KMS-11 (cell line): ENCODE measurements around the gene IFIT5.

Source experiments
- H2AFZ ChIP-seq: fragments of 200-600 bp; sonication (generic); 2 replicates; pipeline ENCODE4 v1.6.1; 2016; ENCODE audit warnings: antibody characterized with exemption, mixed run types, low read depth
- H3K27ac ChIP-seq: fragments of 200-600 bp; sonication (generic); 2 replicates; pipeline ENCODE4 v1.6.1; 2016; ENCODE audit warnings: mild to moderate bottlenecking, mixed run types
- H3K27me3 ChIP-seq: fragments of 200-600 bp; sonication (generic); 2 replicates; pipeline ENCODE4 v1.6.1; 2017; ENCODE audit warnings: mild to moderate bottlenecking, low read depth, mixed run types, moderate library complexity; ENCODE audit not compliant: insufficient read depth
- H3K36me3 ChIP-seq: fragments of 200-600 bp; sonication (generic); 2 replicates; pipeline ENCODE4 v1.6.1; 2017; ENCODE audit warnings: mild to moderate bottlenecking, mixed run types; ENCODE audit not compliant: insufficient read depth
- H3K4me1 ChIP-seq: fragments of 200-600 bp; sonication (generic); 2 replicates; pipeline ENCODE4 v1.6.1; 2016; ENCODE audit warnings: mild to moderate bottlenecking, low read depth, mixed run types; ENCODE audit not compliant: poor library complexity, severe bottlenecking
- H3K4me2 ChIP-seq: fragments of 200-600 bp; sonication (generic); 2 replicates; pipeline ENCODE4 v1.7.0; 2016; ENCODE audit warnings: mild to moderate bottlenecking, mixed run types
- H3K4me3 ChIP-seq: fragments of 200-600 bp; sonication (generic); IDR thresholded peaks from 2 replicates; pipeline ENCODE4 v1.6.1; 2017; ENCODE audit warnings: low read depth, low read length, mixed read lengths; ENCODE audit not compliant: insufficient read depth
- H3K79me2 ChIP-seq: fragments of 200-600 bp; sonication (generic); 2 replicates; pipeline ENCODE4 v1.6.1; 2016; ENCODE audit warnings: low read depth, mixed run types; ENCODE audit not compliant: insufficient read depth
- H3K9ac ChIP-seq: fragments of 200-600 bp; sonication (generic); 2 replicates; pipeline ENCODE4 v1.6.1; 2016; ENCODE audit warnings: mild to moderate bottlenecking, mixed run types
- H4K20me1 ChIP-seq: fragments of 200-600 bp; sonication (generic); 2 replicates; pipeline ENCODE4 v1.6.1; 2016; ENCODE audit warnings: mild to moderate bottlenecking, mixed run types; ENCODE audit not compliant: insufficient read depth
- TF ChIP-seq, protein P1 (sequence below): fragments of 200-600 bp; sonication (generic); conservative IDR thresholded peaks from 2 replicates; pipeline ENCODE4 v1.6.1; 2017; ENCODE audit warnings: low read depth, mild to moderate bottlenecking, antibody characterized with exemption, low read length, moderate library complexity, mixed read lengths

IFIT5 gene

DNA sequence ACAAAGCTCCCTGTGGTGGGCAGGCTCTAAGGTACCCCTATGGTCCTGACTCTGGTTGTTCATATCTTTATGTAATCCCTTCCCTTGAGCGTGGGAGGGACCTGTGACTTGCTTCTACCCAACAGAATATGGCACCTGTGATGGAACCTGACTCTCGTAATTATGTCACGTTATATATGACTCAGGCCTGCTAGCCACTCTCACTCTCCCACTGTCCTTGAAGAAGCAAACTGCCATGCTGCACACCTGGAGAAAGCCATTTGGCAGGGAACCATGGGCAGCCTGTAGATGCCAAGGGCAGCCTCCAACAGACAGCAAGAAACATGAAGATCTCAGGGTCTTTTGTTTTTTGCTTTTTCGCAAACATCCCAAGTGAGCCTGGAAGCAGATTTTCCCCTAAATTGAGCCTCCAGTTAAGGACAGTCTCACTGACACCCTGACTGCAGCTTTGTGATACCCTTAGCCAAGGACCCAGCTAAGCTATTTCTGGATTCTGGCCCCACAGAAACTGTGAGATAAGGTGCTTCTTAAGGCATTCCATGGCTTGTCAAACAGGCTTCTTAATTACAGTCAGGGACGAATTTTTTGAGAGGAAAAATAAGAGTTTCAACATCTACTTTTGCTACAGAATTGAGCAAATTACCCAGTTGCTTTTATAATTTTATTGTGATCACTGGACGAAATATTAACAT is 49.6 kb downstream of the IFIT5 start:
- H3K36me3 ChIP-seq: no peaks in the 10 kb centered on the region
- TF ChIP-seq, protein P1, sequence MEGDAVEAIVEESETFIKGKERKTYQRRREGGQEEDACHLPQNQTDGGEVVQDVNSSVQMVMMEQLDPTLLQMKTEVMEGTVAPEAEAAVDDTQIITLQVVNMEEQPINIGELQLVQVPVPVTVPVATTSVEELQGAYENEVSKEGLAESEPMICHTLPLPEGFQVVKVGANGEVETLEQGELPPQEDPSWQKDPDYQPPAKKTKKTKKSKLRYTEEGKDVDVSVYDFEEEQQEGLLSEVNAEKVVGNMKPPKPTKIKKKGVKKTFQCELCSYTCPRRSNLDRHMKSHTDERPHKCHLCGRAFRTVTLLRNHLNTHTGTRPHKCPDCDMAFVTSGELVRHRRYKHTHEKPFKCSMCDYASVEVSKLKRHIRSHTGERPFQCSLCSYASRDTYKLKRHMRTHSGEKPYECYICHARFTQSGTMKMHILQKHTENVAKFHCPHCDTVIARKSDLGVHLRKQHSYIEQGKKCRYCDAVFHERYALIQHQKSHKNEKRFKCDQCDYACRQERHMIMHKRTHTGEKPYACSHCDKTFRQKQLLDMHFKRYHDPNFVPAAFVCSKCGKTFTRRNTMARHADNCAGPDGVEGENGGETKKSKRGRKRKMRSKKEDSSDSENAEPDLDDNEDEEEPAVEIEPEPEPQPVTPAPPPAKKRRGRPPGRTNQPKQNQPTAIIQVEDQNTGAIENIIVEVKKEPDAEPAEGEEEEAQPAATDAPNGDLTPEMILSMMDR: no peak
- H3K79me2 ChIP-seq: no peaks in the 10 kb centered on the region
- no peaks in the 10 kb centered on the region for H4K20me1 ChIP-seq
- no peak overlapping the region for H3K4me2 ChIP-seq
- no peak overlapping the region for H2AFZ ChIP-seq
- H3K4me1 ChIP-seq: no peaks in the 10 kb centered on the region
- H3K9ac ChIP-seq: no peak overlapping the region
- H3K27me3 ChIP-seq: no peaks in the 10 kb centered on the region
- no peak overlapping the region for H3K27ac ChIP-seq
- H3K4me3 ChIP-seq: no peak overlapping the region

DNA sequence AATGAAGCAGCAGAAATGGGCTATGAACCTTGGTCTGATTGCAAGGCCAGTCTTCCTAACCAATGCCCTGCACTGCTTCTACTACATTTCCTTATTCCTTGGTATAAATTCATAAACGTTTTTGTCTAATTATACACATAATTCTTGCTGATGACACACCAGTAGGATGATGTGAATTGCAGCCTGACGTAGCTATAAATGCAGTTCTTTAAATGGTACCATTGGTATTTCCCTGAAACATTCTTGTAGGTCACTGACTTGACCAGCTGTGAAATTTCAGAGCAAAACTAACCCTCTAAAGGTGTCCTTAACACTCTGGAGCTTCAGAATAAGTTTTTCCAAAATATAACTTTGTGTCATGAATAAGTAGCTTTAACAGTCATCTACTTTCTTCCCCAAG is 50.8 kb downstream of the IFIT5 start:
- Histone ChIP-seq H3K27ac (no peak overlapping the region), H3K4me1 (no peaks in the 10 kb centered on the region), H2AFZ (no peak overlapping the region), H3K27me3 (no peaks in the 10 kb centered on the region), H4K20me1 (no peaks in the 10 kb centered on the region), H3K4me3 (no peak overlapping the region), H3K79me2 (no peaks in the 10 kb centered on the region), H3K9ac (no peak overlapping the region), H3K4me2 (no peak overlapping the region), H3K36me3 (no peaks in the 10 kb centered on the region)
- TF ChIP-seq, protein P1: no peak

DNA sequence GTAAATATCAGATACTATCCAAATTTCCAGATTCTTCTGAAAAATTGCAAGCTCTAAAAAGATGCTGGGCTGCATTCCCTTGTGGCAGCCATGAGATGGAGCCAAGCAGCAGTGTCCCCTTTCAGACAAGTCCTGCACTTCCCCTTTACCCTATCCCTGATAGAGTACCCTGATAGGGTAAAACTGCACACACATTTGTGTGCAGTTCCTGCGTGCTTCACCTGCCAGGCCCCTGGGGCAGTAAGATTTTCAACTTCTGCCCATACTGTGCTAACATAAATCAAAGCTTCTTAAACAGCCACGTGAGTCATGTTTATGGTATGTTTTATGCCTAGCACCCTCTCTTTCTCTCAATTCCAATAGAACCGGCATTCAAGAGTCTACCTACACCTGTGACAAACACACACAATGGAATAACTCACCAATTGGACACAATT is 52.2 kb downstream of the IFIT5 start:
- Histone ChIP-seq H3K36me3 (no peaks in the 10 kb centered on the region), H3K27me3 (no peaks in the 10 kb centered on the region), H4K20me1 (no peaks in the 10 kb centered on the region), H3K4me3 (no peak overlapping the region), H3K79me2 (no peaks in the 10 kb centered on the region), H3K9ac (no peak overlapping the region), H3K4me1 (no peaks in the 10 kb centered on the region), H3K4me2 (no peak overlapping the region), H3K27ac (no peak overlapping the region), H2AFZ (no peak overlapping the region)
- TF ChIP-seq, protein P1: no peak

DNA sequence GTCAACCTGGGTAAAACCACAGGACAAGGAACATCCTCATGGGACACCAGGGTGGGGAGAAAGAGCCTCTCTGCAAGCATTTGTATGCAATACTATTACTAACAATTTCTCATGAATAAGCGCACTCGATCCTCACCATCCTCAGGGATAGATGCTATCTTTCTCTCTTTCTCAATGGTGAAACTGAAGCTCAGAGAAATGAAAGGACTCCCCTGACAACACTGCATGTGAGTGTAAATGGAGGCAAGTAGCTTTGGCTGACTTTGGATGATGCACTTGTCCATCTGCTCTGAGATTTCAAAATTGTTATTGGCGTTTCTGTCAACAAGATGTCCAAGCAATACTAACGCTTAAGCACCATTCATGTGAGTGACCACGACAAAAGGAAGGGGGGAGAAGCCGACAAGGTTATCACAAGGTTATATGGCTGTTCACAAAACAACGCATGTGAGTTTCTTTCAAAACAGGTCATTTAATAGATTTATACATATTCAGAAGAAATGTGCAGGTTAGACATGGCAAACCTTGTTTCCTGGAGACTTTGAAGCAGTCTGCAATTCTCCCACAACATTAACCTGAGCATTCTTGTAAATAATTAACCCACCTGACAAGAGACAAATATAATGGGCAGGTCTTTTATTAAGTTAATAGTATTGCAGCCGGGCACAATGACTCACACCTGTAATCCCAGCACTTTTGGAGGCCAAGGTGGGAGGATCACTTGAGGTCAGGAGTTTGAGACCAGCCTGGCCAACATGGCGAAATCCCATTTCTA is 54.0 kb downstream of the IFIT5 start:
- TF ChIP-seq, protein P1: no peak
- H3K9ac ChIP-seq: no peak overlapping the region

More for the DNA sequence above, 54.0 kb downstream of the IFIT5 start:
- H3K4me2 ChIP-seq: no peak overlapping the region
- H3K27ac ChIP-seq: no peak overlapping the region
- no peaks in the 10 kb centered on the region for H3K36me3 ChIP-seq
- H3K79me2 ChIP-seq: no peaks in the 10 kb centered on the region
- no peaks in the 10 kb centered on the region for H3K4me1 ChIP-seq
- H2AFZ ChIP-seq: no peak overlapping the region
- H3K4me3 ChIP-seq: no peak overlapping the region
- H4K20me1 ChIP-seq: no peaks in the 10 kb centered on the region
- no peaks in the 10 kb centered on the region for H3K27me3 ChIP-seq
